DMS 273 (cell line): ENCODE results near the gene AADACL2.

ENCODE experiments used
- DNase-seq: peaks from one replicate; lab custom pipeline; 2025; ENCODE audit not compliant: unreplicated experiment; lab: John Stamatoyannopoulos, UW

The AADACL2 gene

GRCh38 chr3:151800431-151800830 is 66.7 kb downstream of the AADACL2 start:
- no peak for DNase-seq

- DNase-seq = no peak
Measured at GRCh38 chr3:151804267-151804666, 70.5 kb downstream of the AADACL2 start.

- DNase-seq = no peak
Measured at GRCh38 chr3:151806838-151807237, 73.1 kb downstream of the AADACL2 start.
